Activated CD4-positive, alpha-beta T cell treated with anti-CD3 and anti-CD28 coated beads, Interleukin-2, amount 10 ng/mL, durations not matched to agents 24 days and 14 days (primary cell): ENCODE measurements around the gene WDR45. TPM values are rescaled to one million over a fixed set of nuclear protein-coding genes. Genes with fewer than 3 reads are reported as not detected.
"Not testable (repeated sequence)": the region's sequence is repeated elsewhere in the genome, so short reads cannot be mapped to it uniquely, and the experiment has no call there.

Source experiments
- DNase-seq: peaks from one replicate; pipeline ENCODE4 v3.0.0; 2022
- H3K27ac Mint-ChIP-seq: one replicate; pipeline ENCODE4 v1.8.0; 2022; ENCODE audit warnings: mild to moderate bottlenecking, mixed read lengths
- H3K27me3 Mint-ChIP-seq: one replicate; pipeline ENCODE4 v1.8.0; 2022; ENCODE audit warnings: mixed read lengths
- H3K36me3 Mint-ChIP-seq: one replicate; pipeline ENCODE4 v1.8.0; 2022; ENCODE audit warnings: low read depth, mild to moderate bottlenecking, mixed read lengths
- H3K4me1 Mint-ChIP-seq: one replicate; pipeline ENCODE4 v1.8.0; 2021; ENCODE audit warnings: mixed read lengths
- H3K4me3 Mint-ChIP-seq: one replicate; pipeline ENCODE4 v1.8.0; 2022; ENCODE audit warnings: mild to moderate bottlenecking, moderate library complexity, mixed read lengths
- H3K9me3 Mint-ChIP-seq: one replicate; pipeline ENCODE4 v1.8.0; 2021; ENCODE audit warnings: mixed read lengths
- intact Hi-C: fragments of 100-400 bp; cut with micrococcal nuclease; formaldehyde crosslinking; loops from one replicate; pipeline ENCODE4 v1.15.1; 2023
- total RNA-seq: library from RNA; stranded (reverse); gene quantifications from 2 replicates; pipeline ENCODE4 v1.2.3, GENCODE V29; 2022

Gene WDR45
- 38.7 and 40.8 TPM in 2 replicates for total RNA-seq

DNA sequence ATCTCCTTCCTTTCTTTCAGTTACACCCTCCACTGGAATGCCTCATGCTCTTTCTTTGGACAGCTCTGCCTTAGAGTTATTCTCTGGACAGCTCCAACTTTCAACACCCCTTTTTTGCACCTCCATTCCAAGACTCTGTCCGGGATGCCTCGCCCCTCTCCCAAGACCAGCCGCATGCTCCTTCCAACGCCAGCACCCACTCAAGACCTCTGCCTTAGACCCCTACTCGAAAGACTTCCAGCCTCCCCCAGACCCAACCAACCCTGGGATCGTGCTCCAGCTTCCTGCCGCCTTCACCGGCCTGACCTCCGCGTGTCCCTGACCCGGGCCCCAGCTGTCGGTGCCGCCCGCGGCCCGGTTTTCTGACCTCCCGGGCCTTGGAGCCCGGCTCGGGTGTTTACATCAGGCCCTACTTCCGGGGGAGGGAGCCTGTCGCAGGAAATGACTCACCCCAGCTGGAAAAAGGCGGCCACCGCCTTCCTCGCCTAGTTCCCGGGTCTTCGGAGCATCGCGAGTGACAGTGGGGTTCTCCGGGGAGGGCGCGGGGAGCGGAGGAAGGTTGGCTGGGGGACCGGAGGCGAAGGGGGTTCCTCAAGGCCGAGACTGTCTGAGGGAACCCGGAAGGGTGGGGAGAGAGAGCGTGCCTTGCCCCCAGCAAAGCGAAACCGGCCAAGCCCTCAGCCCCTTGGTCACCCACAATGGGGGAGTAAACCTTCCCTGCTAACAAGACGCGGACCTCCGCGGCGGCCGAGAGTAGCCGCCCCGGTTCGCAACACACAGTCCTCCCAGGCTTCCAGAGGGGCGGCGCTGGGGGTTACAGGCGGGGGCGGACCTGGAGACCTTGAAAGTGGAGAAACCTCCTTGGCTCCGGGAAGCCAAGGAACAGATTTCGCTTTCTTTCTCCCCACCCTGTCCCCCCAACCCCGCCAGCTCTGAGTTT lies at the start of gene WDR45:
Gene WDR45, minus strand, starts transcription at position 399 of the 940 bp plus-strand sequence. CDS start 1,792 bp downstream, outside the sequence.
- Mint-ChIP-seq H3K4me1 (peaks cover 15% of the 10 kb centered on the region), H3K9me3 (no peaks in the 10 kb centered on the region), H3K36me3 (peaks cover 14% of the 10 kb centered on the region), H3K27ac (peak within 1 kb of the TSS; percentile 96), H3K27me3 (no peaks in the 10 kb centered on the region), H3K4me3 (peak within 1 kb of the TSS; percentile 97)
- peak; percentile 92 for DNase-seq
- intact Hi-C loops = loop anchor here (2.0 kb wide), 1 partner anchor 21 kb away; no protein-coding TSS in a partner anchor

DNA sequence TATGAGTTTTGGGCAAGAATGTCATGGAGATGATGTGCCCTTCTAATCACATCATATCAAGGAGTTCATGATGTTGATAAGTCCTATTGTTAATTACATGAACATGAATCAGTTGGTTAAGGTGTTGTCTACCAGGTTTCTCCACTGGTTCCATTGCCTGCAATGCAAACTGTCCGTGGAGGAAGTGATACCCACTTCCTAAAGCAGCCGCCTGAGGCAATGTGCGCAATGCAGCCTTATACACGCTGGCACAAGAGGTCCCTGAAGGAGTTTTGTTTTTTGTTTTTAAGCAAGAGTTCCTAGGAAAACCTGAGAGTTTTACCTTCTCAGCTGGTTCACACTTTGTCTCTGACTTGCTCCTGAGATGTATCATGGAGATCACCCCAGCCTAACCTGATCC lies 49.7 kb upstream of the WDR45 start:
- H3K27me3 Mint-ChIP-seq = no peaks in the 10 kb centered on the region

DNA sequence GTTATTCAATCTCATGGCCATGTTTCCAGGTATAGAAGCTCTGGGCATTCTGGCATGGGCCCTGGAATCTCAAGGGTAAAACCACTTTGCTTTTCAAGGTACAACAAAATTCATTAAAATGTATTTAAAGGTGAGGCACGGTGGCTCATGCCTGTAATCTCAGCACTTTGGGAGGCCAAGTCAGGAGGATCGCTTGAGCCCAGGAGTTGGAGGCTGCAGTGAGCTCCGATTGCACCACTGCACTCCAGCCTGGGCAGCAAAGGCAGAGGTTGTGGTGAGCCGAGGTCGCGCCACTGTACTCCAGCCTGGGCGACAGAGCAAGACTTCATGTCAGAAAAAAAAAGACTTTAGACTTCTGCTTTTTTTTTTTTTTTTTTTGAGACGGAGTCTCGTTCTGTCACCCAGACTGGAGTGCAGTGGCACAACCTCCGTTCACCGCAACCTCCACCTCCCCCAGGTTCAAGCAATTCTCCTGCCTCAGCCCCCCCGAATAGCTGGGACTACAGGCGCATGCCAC lies 48.1 kb upstream of the WDR45 start:
- H3K27me3 Mint-ChIP-seq, H3K4me1 Mint-ChIP-seq, DNase-seq, H3K27ac Mint-ChIP-seq, H3K4me3 Mint-ChIP-seq, H3K9me3 Mint-ChIP-seq, H3K36me3 Mint-ChIP-seq, intact Hi-C loops: not testable (repeated sequence)

More for the DNA sequence above, 49.7 kb upstream of the WDR45 start:
- Mint-ChIP-seq H3K36me3 (no peaks in the 10 kb centered on the region), H3K4me1 (no peaks in the 10 kb centered on the region), H3K27ac (no peak overlapping the region), H3K9me3 (no peaks in the 10 kb centered on the region), H3K4me3 (no peak overlapping the region)
- intact Hi-C loops = no loop called here
- DNase-seq = no peak

DNA sequence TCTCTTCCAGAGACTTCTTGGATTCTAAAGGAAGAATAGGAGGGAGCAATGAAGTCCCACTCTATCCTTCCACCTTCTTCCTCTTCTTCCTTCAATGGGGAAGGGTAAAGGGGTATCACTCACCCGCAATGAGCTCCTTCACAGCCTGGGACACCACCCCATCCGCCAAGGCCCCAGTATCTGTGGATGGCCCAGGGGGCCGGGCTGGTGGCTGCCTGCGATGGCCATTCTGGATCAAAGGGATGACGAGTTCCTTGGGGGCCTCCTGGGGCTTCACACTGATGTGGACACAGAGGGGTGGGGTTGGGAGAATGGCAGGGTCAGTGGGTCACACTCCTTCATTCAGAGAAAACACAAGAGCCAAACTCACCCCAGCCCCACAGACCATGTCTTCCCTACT lies 42.8 kb upstream of the WDR45 start:
- peaks cover 27% of the 10 kb centered on the region for H3K36me3 Mint-ChIP-seq
- peak overlapping the region; percentile 96 for H3K27ac Mint-ChIP-seq
- H3K9me3 Mint-ChIP-seq = no peaks in the 10 kb centered on the region
- no peaks in the 10 kb centered on the region for H3K27me3 Mint-ChIP-seq
- peak overlapping the region; percentile 96 for H3K4me3 Mint-ChIP-seq
- H3K4me1 Mint-ChIP-seq = peaks cover 17% of the 10 kb centered on the region
- intact Hi-C loops = no loop called here
- no peak for DNase-seq

DNA sequence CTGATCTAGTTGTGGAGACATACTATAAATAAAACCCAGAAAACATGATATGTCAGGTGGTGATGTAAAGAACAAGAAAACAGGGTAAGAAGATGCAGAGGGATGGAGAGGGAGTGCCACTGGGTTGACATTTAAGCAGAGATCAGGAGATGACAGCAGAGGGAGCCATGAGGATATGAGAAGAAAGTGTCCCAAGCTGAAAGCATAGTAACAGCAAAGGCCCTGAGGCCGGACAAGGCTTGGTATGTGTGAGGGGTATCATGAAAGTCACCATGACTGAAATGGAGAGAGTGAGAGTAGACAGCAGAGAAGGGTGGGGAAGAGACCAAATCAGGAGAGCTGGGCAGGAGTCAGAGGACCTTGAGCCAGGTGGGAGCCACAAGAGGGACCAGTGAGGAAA lies 40.4 kb upstream of the WDR45 start:
- Mint-ChIP-seq H3K27ac (peak overlapping the region; percentile 42), H3K4me1 (peaks cover 28% of the 10 kb centered on the region)
- intact Hi-C loops = no loop called here

DNA sequence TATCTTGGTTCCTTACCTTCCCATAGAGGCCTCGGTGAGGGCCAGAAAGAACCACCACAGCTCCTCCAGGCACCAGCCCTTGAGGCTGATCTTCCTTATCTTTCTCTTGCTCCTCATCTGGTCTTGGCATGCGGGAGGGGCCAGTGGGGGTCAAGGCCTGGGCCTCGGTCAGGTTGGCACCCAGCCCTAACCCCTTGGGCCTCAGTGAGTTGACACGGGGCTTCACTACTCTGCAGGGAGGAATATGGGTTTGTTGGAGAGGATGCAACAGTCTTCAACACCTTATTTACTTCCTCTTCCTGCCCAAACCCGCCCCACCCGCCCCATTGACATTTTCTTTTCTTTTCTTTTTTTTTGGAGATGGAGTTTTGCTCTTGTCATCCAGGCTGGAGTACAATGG lies 37.9 kb upstream of the WDR45 start:
- Mint-ChIP-seq H3K36me3 (peaks cover 43% of the 10 kb centered on the region), H3K9me3 (no peaks in the 10 kb centered on the region), H3K4me3 (peak overlapping the region; percentile 88), H3K27ac (peak overlapping the region; percentile 78), H3K27me3 (no peaks in the 10 kb centered on the region), H3K4me1 (peaks cover 24% of the 10 kb centered on the region)
- intact Hi-C loops = no loop called here
- DNase-seq = peak; percentile 57

More for the DNA sequence above, 40.4 kb upstream of the WDR45 start:
- Mint-ChIP-seq H3K27me3 (no peaks in the 10 kb centered on the region), H3K4me3 (no peak overlapping the region), H3K36me3 (peaks cover 45% of the 10 kb centered on the region), H3K9me3 (no peaks in the 10 kb centered on the region)
- peak; percentile 54 for DNase-seq

DNA sequence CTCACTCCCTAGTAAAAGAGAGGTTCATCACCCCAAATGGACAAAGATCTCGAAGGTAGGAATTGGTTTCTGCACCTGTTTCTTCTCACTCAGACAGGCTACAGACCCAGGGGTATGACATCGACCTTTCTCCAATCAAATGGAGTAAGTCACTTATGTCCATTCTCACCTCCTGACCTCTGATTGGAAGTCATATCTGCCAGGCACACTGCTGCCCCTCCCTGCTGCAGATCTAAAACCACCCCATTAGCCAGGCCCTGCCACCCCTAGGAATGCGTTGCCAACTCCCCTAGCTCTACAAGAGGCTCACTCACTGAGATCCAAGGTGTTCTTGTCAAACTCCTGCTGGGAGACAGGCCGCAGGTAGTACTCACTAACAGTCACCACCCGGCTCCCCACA lies 37.0 kb upstream of the WDR45 start:
- H3K36me3 Mint-ChIP-seq = peaks cover 45% of the 10 kb centered on the region
- no peaks in the 10 kb centered on the region for H3K9me3 Mint-ChIP-seq
- H3K4me3 Mint-ChIP-seq = peak overlapping the region; percentile 88
- no peak for DNase-seq
- peaks cover 22% of the 10 kb centered on the region for H3K4me1 Mint-ChIP-seq
- H3K27me3 Mint-ChIP-seq = no peaks in the 10 kb centered on the region
- H3K27ac Mint-ChIP-seq = no peak overlapping the region
- intact Hi-C loops = no loop called here

DNA sequence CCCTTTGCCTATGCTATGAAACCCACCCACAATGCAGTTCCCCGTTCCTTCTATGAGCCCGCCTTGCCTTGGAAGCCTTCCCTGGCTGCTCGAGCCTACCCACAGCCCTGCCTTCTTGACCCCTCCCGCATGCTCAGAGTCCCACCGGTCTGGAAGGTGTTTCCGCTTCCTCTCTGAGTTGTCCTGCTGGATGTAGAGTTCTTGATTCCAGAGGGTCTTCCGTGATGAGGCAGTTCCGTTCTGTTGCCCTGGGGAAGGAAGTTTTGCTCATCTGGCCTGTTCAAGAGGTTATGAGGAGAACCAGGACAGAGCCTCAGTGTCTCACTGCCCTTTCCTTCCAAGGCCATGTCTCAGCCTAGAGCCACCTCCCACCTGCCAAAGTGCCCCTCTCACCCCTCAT lies 36.4 kb upstream of the WDR45 start:
- intact Hi-C loops = no loop called here
- no peaks in the 10 kb centered on the region for H3K27me3 Mint-ChIP-seq
- H3K36me3 Mint-ChIP-seq = peaks cover 41% of the 10 kb centered on the region
- peak overlapping the region; percentile 88 for H3K4me3 Mint-ChIP-seq
- H3K27ac Mint-ChIP-seq = no peak overlapping the region
- no peaks in the 10 kb centered on the region for H3K9me3 Mint-ChIP-seq
- DNase-seq = no peak
- peaks cover 20% of the 10 kb centered on the region for H3K4me1 Mint-ChIP-seq

DNA sequence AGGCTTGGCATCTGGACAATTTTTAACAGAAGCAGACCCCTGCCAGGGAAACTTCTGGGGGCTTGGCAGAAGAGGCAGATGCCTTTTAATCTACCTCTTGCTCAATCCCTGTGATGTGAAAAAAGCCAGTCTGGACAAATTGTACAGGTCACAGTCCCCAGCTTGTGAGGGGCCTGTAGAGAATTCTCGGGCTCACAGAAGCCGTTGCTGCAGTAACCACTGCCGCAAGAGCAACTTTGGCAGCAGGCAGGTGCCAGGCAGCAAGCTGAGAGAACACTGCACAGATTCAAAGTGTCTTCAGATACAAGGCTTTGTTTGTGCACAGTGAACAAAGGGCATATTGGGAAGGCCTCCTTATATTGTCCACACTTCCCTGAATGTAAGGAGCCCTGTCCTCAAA lies 32.1 kb upstream of the WDR45 start:
- no peaks in the 10 kb centered on the region for H3K9me3 Mint-ChIP-seq
- no peak overlapping the region for H3K27ac Mint-ChIP-seq
- DNase-seq = no peak
- H3K36me3 Mint-ChIP-seq = peaks cover 28% of the 10 kb centered on the region
- intact Hi-C loops = no loop called here
- peaks cover 5% of the 10 kb centered on the region for H3K4me1 Mint-ChIP-seq
- H3K27me3 Mint-ChIP-seq = no peaks in the 10 kb centered on the region
- H3K4me3 Mint-ChIP-seq = no peak overlapping the region

DNA sequence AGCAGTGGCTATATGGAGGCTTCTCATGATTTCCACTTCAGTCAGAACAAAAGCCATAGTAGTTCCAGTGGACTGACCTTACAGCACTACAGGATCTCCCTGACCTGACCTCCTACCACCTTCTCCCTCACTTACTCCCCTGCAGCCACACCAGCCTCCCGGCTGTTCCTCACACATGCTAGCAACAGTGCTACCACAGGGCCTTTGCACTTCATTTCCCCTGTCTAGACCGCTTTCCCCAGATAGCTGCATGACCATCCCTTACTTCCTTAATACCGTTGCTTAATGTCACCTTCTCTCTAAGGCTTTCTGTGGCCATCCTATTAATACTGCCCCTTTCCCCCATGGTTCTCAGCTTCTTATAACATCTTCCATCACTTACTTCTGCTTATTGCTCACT lies 30.7 kb upstream of the WDR45 start:
- no peak overlapping the region for H3K27ac Mint-ChIP-seq
- peaks cover 15% of the 10 kb centered on the region for H3K36me3 Mint-ChIP-seq
- H3K4me1 Mint-ChIP-seq = no peaks in the 10 kb centered on the region
- H3K27me3 Mint-ChIP-seq = no peaks in the 10 kb centered on the region
- no peaks in the 10 kb centered on the region for H3K9me3 Mint-ChIP-seq
- intact Hi-C loops = no loop called here
- H3K4me3 Mint-ChIP-seq = no peak overlapping the region
- DNase-seq = no peak

DNA sequence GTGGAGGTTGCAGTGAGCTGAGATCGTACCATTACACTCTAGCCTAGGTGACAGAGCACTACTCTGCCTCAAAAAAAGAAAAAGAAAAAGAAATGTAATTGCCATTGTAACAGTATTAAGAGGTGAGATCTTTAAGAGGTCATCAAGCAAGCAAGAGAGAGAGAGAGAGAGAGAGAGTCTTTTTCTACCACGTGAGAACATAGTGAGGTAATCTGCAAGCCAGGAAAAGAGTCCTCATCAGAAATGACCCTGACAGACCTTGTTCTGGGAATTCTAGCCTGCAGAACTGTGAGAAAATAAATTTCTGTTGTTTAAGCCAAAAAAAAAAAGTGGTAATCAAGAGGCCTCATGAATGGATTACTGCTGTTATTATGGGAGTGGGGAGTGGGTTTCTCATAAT lies 29.0 kb upstream of the WDR45 start:
- no peak for DNase-seq
- H3K4me1 Mint-ChIP-seq = no peaks in the 10 kb centered on the region
- intact Hi-C loops = loop anchor here (10.0 kb wide), 1 partner anchor 56 kb away; the partner anchor contains the start of gene MAGIX

DNA sequence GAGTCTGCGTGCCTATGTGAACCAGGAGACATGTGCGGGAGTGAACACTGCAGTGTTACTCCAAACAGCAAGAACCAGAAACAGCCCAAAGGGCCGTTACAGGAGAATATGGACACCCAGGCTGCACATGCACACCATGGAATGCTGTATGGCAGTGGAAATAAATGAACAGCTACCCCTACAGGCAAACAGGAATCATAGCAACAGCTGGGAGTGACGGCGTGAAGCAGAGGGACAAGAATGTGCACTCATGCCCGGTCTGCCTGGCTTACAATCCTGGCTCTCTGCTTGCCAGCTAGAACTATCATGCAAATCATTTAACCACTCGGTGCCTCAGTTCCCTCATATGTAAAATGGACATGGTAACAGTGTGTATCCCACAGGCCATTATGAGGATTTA lies 27.2 kb upstream of the WDR45 start:
- intact Hi-C loops = loop anchor here (10.0 kb wide), 1 partner anchor 58 kb away; the partner anchor contains the start of gene MAGIX
- H3K27ac Mint-ChIP-seq = no peak overlapping the region
- peaks cover 9% of the 10 kb centered on the region for H3K36me3 Mint-ChIP-seq
- peak; percentile 66 for DNase-seq
- H3K9me3 Mint-ChIP-seq = no peaks in the 10 kb centered on the region
- H3K4me3 Mint-ChIP-seq = no peak overlapping the region
- no peaks in the 10 kb centered on the region for H3K27me3 Mint-ChIP-seq
- no peaks in the 10 kb centered on the region for H3K4me1 Mint-ChIP-seq

More for the DNA sequence above, 29.0 kb upstream of the WDR45 start:
- Mint-ChIP-seq H3K27me3 (no peaks in the 10 kb centered on the region), H3K27ac (no peak overlapping the region), H3K4me3 (no peak overlapping the region), H3K9me3 (no peaks in the 10 kb centered on the region), H3K36me3 (peaks cover 13% of the 10 kb centered on the region)

DNA sequence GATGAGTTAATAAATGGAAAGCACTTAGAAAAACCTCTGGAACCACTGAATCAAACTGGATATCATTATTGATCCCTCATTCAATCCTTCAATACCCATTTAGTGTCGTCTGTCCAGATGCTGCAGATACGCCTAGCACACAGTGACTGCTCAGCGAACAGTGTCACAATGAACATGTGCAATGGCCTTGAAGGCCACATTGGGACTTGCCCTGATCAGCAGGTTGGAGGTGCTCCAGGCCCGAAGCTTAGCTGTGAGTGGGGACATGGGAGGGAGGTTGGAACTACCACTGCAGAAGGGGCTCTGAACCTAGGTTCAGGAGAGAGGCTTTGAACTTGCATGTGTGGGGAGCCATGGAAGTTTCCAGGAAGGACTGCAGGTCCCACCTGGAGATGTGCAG lies 26.6 kb upstream of the WDR45 start:
- intact Hi-C loops = loop anchor here (10.0 kb wide), 1 partner anchor 59 kb away; the partner anchor contains the start of gene MAGIX
- no peak overlapping the region for H3K27ac Mint-ChIP-seq
- H3K4me3 Mint-ChIP-seq = no peak overlapping the region

DNA sequence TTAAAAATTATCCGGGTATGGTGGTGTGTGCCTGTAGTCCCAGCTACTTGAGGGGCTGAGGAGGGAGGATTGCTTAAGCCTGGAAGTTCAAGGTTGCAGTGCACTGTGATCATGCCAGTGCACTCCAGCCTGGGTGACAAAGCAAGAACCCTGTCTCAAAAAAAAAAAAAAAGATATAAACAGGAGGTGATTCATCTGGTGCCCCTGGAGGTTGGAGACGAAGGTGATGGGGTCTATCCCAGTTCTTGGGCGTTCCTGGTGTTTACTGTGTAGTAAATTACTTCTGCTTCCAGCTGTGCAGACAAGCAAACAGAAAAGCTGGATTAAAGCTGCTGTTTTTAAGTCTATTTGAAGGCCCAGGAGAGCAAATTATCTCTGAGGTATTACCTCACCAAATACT lies 23.9 kb upstream of the WDR45 start:
- no peak overlapping the region for H3K4me3 Mint-ChIP-seq
- no peak overlapping the region for H3K27ac Mint-ChIP-seq
- no peak for DNase-seq
- intact Hi-C loops = loop anchor here (10.0 kb wide), 1 partner anchor 61 kb away; the partner anchor contains the start of gene MAGIX
- no peaks in the 10 kb centered on the region for H3K9me3 Mint-ChIP-seq
- no peaks in the 10 kb centered on the region for H3K27me3 Mint-ChIP-seq
- H3K36me3 Mint-ChIP-seq = peaks cover 1% of the 10 kb centered on the region
- H3K4me1 Mint-ChIP-seq = peaks cover 3% of the 10 kb centered on the region

More for the DNA sequence above, 26.6 kb upstream of the WDR45 start:
- H3K9me3 Mint-ChIP-seq = no peaks in the 10 kb centered on the region
- no peaks in the 10 kb centered on the region for H3K27me3 Mint-ChIP-seq
- peaks cover 2% of the 10 kb centered on the region for H3K4me1 Mint-ChIP-seq
- H3K36me3 Mint-ChIP-seq = peaks cover 7% of the 10 kb centered on the region
- DNase-seq = no peak
